BJ (cell line): ENCODE results near the gene COA8. TPM values are rescaled to one million over a fixed set of nuclear protein-coding genes. Genes with fewer than 3 reads are reported as not detected.
A peak's percentile ranks its signal among the peaks of the same experiment; 100 is the strongest.

Source experiments
- CTCF ChIA-PET: fragments of 350-600 bp; formaldehyde crosslinking; extraction: SDS; loops from one replicate; lab custom pipeline; 2021; ENCODE audit warnings: antibody characterized with exemption, inconsistent platforms; lab: Yijun Ruan, JAX
- POLR2A ChIA-PET: fragments of 300-600 bp; sonication (Branson Sonifier 250); formaldehyde crosslinking; extraction: SDS; loops from one replicate; lab custom pipeline; 2021; ENCODE audit warnings: antibody characterized with exemption; lab: Charles Lee
- DNase-seq: peaks from one replicate; pipeline ENCODE4 v3.0.0-alpha.2; 2011; ENCODE audit warnings: low read depth
- H3K27me3 ChIP-seq: 2 replicates; pipeline ENCODE4 v1.6.0; 2011; ENCODE audit warnings: low read length; ENCODE audit not compliant: control insufficient read depth, insufficient read depth
- H3K36me3 ChIP-seq: 2 replicates; pipeline ENCODE4 v1.5.1; 2011; ENCODE audit warnings: low read length; ENCODE audit not compliant: control insufficient read depth, insufficient read depth
- H3K4me3 ChIP-seq: 2 replicates; pipeline ENCODE4 v1.5.1; 2011; ENCODE audit warnings: low read depth, mild to moderate bottlenecking, control low read depth, low read length
- polyA plus RNA-seq: library from polyadenylated mRNA; depleted of rRNA; stranded (reverse); fragments of >200 nt; gene quantifications from 2 replicates; pipeline ENCODE4 v1.2.3, GENCODE V29; 2011
- TF ChIP-seq, protein P1 (sequence below): IDR thresholded peaks from 2 replicates; pipeline ENCODE4 v1.5.1; 2011; ENCODE audit warnings: low read depth, mild to moderate bottlenecking, control low read depth, inconsistent platforms, low read length, moderate library complexity; ENCODE audit not compliant: insufficient read depth

COA8 gene
- polyA plus RNA-seq, 1 experiment = 16.9 TPM

DNA sequence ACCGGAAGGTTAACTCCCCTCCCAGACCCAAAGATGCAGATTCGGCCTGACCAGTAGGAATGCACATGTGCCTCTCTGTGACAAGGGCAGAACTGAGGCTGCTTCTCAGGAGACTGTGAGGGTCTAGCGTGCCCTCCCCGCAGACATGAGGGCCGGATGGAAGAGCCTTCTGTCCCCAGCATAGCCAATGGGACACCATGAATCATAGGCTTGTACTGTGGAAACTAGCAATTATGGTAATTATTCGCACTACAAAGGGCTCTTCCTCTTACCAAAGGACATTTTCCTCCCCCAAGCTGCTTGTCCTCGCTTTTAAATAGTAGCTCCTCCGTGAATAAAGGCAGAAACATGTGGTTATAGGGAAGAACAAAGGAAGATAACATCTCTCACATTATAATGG, 6.2 kb downstream of the COA8 start:
- TF ChIP-seq, protein P1, sequence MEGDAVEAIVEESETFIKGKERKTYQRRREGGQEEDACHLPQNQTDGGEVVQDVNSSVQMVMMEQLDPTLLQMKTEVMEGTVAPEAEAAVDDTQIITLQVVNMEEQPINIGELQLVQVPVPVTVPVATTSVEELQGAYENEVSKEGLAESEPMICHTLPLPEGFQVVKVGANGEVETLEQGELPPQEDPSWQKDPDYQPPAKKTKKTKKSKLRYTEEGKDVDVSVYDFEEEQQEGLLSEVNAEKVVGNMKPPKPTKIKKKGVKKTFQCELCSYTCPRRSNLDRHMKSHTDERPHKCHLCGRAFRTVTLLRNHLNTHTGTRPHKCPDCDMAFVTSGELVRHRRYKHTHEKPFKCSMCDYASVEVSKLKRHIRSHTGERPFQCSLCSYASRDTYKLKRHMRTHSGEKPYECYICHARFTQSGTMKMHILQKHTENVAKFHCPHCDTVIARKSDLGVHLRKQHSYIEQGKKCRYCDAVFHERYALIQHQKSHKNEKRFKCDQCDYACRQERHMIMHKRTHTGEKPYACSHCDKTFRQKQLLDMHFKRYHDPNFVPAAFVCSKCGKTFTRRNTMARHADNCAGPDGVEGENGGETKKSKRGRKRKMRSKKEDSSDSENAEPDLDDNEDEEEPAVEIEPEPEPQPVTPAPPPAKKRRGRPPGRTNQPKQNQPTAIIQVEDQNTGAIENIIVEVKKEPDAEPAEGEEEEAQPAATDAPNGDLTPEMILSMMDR = no peak
- Histone ChIP-seq H3K27me3 (no peaks in the 10 kb centered on the region), H3K36me3 (peaks cover 1% of the 10 kb centered on the region; the same call in 1 of the 2 replicates), H3K4me3 (no peak overlapping the region)
- POLR2A ChIA-PET = no interaction called here
- no peak for DNase-seq
- CTCF ChIA-PET = interaction anchor here (0.6 to 1.0 kb wide), 2 partner anchors 133 to 333 kb away, joined by 3 read pairs; no protein-coding TSS in a partner anchor

DNA sequence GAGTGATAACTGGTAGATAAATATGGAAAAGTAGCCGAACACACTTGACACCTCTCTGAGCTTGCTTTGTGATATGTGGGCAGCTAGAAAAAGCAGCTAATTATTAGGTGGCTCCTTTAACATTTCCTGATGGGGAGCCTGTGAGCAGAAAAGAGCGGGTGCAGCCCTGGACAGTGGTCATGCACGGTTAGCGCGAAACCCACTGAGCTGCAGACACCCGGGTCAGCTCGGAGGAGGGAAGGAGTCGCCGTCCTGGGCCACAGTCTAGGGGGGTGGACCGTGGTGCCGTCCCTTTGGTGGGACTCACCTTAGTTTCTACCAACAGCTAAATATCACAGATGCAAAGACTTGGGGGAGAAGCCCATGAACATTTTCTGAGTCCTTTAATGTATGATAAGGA, 6.6 kb downstream of the COA8 start:
- ChIA-PET POLR2A (no interaction called here), CTCF (interaction anchor here (1.0 kb wide), 1 partner anchor 332 kb away, joined by 3 read pairs; no protein-coding TSS in a partner anchor)
- TF ChIP-seq, protein P1 = no peak

DNA sequence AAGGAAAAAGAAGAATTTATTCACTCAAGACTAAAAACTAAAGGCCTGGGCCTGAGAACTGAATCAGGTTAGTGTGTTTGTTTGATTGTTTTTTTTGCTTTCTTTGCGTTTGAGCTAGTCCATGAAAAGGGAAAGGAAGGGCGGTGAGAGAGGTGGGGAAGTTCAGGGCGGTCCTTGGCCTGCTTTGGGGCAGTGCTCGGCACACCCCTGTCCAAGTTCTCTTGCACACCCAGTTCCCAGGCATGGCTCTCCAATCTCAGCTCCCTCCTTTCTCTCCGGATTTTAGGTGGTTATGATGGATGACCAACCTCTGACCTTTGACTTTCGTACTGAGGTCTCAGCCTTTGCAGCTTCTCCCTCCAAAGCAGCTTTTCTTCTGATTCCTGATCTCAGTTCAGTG, 11.3 kb downstream of the COA8 start:
- Histone ChIP-seq H3K36me3 (peaks cover 4% of the 10 kb centered on the region), H3K4me3 (no peak overlapping the region), H3K27me3 (no peaks in the 10 kb centered on the region)
- TF ChIP-seq, protein P1 = no peak
- ChIA-PET POLR2A (no interaction called here), CTCF (interaction anchor here (1.4 to 1.7 kb wide), 2 partner anchors 9 to 336 kb away, joined by 4 read pairs; no protein-coding TSS in a partner anchor)
- no peak for DNase-seq

More for the DNA sequence above, 6.6 kb downstream of the COA8 start:
- no peaks in the 10 kb centered on the region for H3K27me3 ChIP-seq
- H3K4me3 ChIP-seq = no peak overlapping the region
- DNase-seq = no peak
- peaks cover 1% of the 10 kb centered on the region; the same call in 1 of the 2 replicates for H3K36me3 ChIP-seq

DNA sequence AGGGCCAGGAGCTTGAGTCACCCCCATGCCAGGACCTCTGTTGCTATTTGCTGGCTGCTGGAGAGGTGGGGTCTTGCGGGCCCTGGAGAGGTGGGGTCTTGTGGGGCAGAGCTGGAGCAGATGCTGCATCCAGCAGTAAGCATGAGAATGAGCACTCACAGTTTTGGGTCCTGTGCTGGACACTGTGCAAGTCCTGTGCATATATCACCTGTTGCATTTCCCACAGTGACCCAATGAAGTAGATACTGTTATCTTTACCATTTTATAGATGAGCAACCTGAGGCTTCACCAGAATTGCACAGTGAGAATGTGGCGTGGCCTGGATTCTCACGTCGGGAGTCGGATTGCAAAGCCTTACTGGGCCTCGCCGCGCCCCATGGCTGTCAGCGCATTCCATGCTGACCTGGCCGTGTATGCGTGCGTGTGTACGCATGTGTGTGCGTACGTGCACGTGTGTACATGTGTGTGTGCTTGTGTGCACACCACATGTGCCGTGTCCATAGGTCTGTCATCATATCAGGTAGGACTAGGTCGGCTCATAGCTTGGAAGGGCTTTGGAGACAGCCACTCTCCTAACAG, 12.0 kb downstream of the COA8 start:
- POLR2A ChIA-PET = no interaction called here
- no peak overlapping the region for H3K4me3 ChIP-seq
- TF ChIP-seq, protein P1 = no peak
- DNase-seq = no peak
- CTCF ChIA-PET = interaction anchor here (0.6 to 1.9 kb wide), 4 partner anchors 10 to 336 kb away, joined by 3 to 9 read pairs (median 4); no protein-coding TSS in a partner anchor
- no peaks in the 10 kb centered on the region for H3K27me3 ChIP-seq
- H3K36me3 ChIP-seq = peaks cover 4% of the 10 kb centered on the region

DNA sequence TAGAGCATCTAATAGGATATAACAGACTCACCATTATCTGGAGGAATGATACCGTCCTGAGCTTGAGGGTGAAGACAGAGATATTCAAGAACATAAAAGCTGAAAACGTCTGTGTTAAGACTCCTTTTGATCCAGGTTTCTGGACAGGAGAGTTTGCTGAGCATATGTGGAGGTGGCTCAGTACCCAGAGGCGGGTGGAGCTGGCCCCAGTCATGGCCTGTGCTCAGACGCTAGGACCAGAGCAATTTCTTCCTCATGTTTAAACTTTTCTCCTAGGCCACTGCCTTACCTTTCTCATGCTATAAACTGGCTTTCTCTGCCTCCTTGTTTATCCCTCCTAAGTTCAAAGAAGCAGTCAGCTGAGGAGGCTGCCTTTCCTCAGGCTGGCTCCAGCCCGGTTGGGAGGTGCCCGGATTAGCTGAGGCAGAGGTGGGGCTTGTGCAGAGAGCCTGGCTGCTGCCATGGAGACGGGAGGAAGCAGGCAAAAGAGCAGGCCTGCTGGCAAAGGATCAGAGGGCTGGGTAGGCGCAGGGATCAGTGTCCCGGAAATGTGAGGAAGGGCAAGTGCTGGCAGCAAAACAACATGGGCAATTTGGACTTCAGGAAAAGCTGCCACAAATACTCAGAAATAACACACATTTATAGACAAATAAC, 13.7 kb downstream of the COA8 start:
- peaks cover 4% of the 10 kb centered on the region for H3K36me3 ChIP-seq

More for the DNA sequence above, 13.7 kb downstream of the COA8 start:
- peak; percentile 73 for DNase-seq
- no peak overlapping the region for H3K4me3 ChIP-seq
- CTCF ChIA-PET = interaction anchor here (0.8 to 1.9 kb wide), 4 partner anchors 11 to 334 kb away, joined by 3 to 9 read pairs (median 3); no protein-coding TSS in a partner anchor
- no peaks in the 10 kb centered on the region for H3K27me3 ChIP-seq
- TF ChIP-seq, protein P1 = no peak
- POLR2A ChIA-PET = interaction anchor here (0.6 kb wide), 1 partner anchor 1620 kb away, joined by 3 read pairs; no protein-coding TSS in a partner anchor
